Astrocyte (in vitro differentiated cells and primary cell): ENCODE data around the gene ERCC5. TPM values are rescaled to one million over a fixed set of nuclear protein-coding genes. Genes with fewer than 3 reads are reported as not detected.

Experiments
- DNase-seq: peaks from one replicate; pipeline ENCODE4 v3.0.0-alpha.2; 2010; ENCODE audit warnings: low read depth
- FAIRE-seq: peaks from 2 replicates; lab custom pipeline; 2011; peaks lifted over from hg19 to GRCh38; lab: Jason Lieb, UNC
- H2AFZ ChIP-seq: 2 replicates; pipeline ENCODE4 v1.6.0; 2012; ENCODE audit warnings: low read depth, low read length, inconsistent platforms
- H3K27ac ChIP-seq: 2 replicates; pipeline ENCODE4 v1.5.1; 2011; ENCODE audit warnings: low read depth, low read length, inconsistent platforms
- H3K27me3 ChIP-seq: 2 replicates; pipeline ENCODE4 v1.6.0; 2011; ENCODE audit warnings: low read length, inconsistent platforms; ENCODE audit not compliant: insufficient read depth
- H3K36me3 ChIP-seq: 2 replicates; pipeline ENCODE4 v1.5.1; 2011; ENCODE audit warnings: low read length, inconsistent platforms; ENCODE audit not compliant: insufficient read depth
- H3K4me1 ChIP-seq: 2 replicates; pipeline ENCODE4 v1.5.1; 2011; ENCODE audit warnings: low read length, inconsistent platforms; ENCODE audit not compliant: insufficient read depth
- H3K4me2 ChIP-seq: 2 replicates; pipeline ENCODE4 v1.6.0; 2012; ENCODE audit warnings: low read length, inconsistent platforms
- H3K4me3 ChIP-seq: 2 replicates; pipeline ENCODE4 v1.5.1; 2011; ENCODE audit warnings: low read depth, mild to moderate bottlenecking, low read length, inconsistent platforms; ENCODE audit not compliant: insufficient read depth
- H3K79me2 ChIP-seq: 2 replicates; pipeline ENCODE4 v1.6.0; 2012; ENCODE audit warnings: mild to moderate bottlenecking, low read length, inconsistent platforms; ENCODE audit not compliant: insufficient read depth
- H3K9ac ChIP-seq: 2 replicates; pipeline ENCODE4 v1.6.0; 2012; ENCODE audit warnings: mild to moderate bottlenecking, low read length, inconsistent platforms
- H3K9me3 ChIP-seq: 2 replicates; pipeline ENCODE4 v1.5.1; 2012; ENCODE audit warnings: low read depth, mild to moderate bottlenecking, low read length, inconsistent platforms; ENCODE audit not compliant: insufficient read depth
- H4K20me1 ChIP-seq: 2 replicates; pipeline ENCODE4 v1.6.0; 2012; ENCODE audit warnings: low read length, inconsistent platforms; ENCODE audit not compliant: insufficient read depth
- H3K27ac Mint-ChIP-seq: one replicate; pipeline ENCODE4 v1.8.0; 2021; ENCODE audit warnings: mild to moderate bottlenecking, mixed read lengths; ENCODE audit not compliant: unreplicated experiment
- H3K27me3 Mint-ChIP-seq: one replicate; pipeline ENCODE4 v1.8.0; 2021; ENCODE audit warnings: low read depth, mixed read lengths; ENCODE audit not compliant: unreplicated experiment
- H3K36me3 Mint-ChIP-seq: one replicate; pipeline ENCODE4 v1.8.0; 2021; ENCODE audit warnings: low read depth, mixed read lengths; ENCODE audit not compliant: unreplicated experiment
- H3K4me1 Mint-ChIP-seq: one replicate; pipeline ENCODE4 v1.8.0; 2021; ENCODE audit warnings: low read depth, mixed read lengths; ENCODE audit not compliant: unreplicated experiment
- H3K4me3 Mint-ChIP-seq: one replicate; pipeline ENCODE4 v1.8.0; 2021; ENCODE audit warnings: mild to moderate bottlenecking, moderate library complexity, mixed read lengths; ENCODE audit not compliant: unreplicated experiment
- H3K9me3 Mint-ChIP-seq: one replicate; pipeline ENCODE4 v1.8.0; 2021; ENCODE audit warnings: mild to moderate bottlenecking, mixed read lengths; ENCODE audit not compliant: unreplicated experiment
- EZH2 ChIP-seq: IDR thresholded peaks from 2 replicates; pipeline ENCODE4 v1.6.1; 2012; ENCODE audit warnings: mild to moderate bottlenecking, low read length, inconsistent platforms; ENCODE audit not compliant: insufficient read depth
- total RNA-seq: library from RNA; stranded (reverse); gene quantifications from 2 replicates; pipeline ENCODE4 v1.2.1, GENCODE V29; 2021
- TF ChIP-seq, protein P1 (sequence below): IDR thresholded peaks from 2 replicates; pipeline ENCODE4 v1.5.1; 2011; ENCODE audit warnings: low read depth, mild to moderate bottlenecking, inconsistent platforms, low read length, moderate library complexity; ENCODE audit not compliant: insufficient read depth

ERCC5 gene
- total RNA-seq, 1 donor from 2014 or later: 42.9 TPM

- H3K27ac ChIP-seq: no peak overlapping the region
- peaks cover 2% of the 10 kb centered on the region for H3K9me3 Mint-ChIP-seq
- H2AFZ ChIP-seq: no peak overlapping the region
- FAIRE-seq (peak; percentile 34), DNase-seq (no peak)
- H3K79me2 ChIP-seq: no peaks in the 10 kb centered on the region
- H3K4me1 ChIP-seq: peaks cover 5% of the 10 kb centered on the region
- no peaks in the 10 kb centered on the region for H3K27me3 ChIP-seq
- H3K4me3 ChIP-seq: no peak overlapping the region
- peaks cover 20% of the 10 kb centered on the region for H3K36me3 ChIP-seq
- no peaks in the 10 kb centered on the region for H3K9me3 ChIP-seq
- no peaks in the 10 kb centered on the region for H3K27me3 Mint-ChIP-seq
- H3K4me1 Mint-ChIP-seq: peaks cover 24% of the 10 kb centered on the region
- H3K27ac Mint-ChIP-seq: no peak overlapping the region
- H3K4me2 ChIP-seq: no peak overlapping the region
- no peaks in the 10 kb centered on the region for H4K20me1 ChIP-seq
- peaks cover 6% of the 10 kb centered on the region for H3K36me3 Mint-ChIP-seq
- H3K9ac ChIP-seq: no peak overlapping the region
- TF ChIP-seq, protein P1, sequence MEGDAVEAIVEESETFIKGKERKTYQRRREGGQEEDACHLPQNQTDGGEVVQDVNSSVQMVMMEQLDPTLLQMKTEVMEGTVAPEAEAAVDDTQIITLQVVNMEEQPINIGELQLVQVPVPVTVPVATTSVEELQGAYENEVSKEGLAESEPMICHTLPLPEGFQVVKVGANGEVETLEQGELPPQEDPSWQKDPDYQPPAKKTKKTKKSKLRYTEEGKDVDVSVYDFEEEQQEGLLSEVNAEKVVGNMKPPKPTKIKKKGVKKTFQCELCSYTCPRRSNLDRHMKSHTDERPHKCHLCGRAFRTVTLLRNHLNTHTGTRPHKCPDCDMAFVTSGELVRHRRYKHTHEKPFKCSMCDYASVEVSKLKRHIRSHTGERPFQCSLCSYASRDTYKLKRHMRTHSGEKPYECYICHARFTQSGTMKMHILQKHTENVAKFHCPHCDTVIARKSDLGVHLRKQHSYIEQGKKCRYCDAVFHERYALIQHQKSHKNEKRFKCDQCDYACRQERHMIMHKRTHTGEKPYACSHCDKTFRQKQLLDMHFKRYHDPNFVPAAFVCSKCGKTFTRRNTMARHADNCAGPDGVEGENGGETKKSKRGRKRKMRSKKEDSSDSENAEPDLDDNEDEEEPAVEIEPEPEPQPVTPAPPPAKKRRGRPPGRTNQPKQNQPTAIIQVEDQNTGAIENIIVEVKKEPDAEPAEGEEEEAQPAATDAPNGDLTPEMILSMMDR: no peak
- no peak for TF ChIP-seq EZH2
- H3K4me3 Mint-ChIP-seq: no peak overlapping the region
Observed at GRCh38 chr13:102879793-102880499, 34.1 kb downstream of the ERCC5 start.

GRCh38 chr13:102881819-102882686, 36.2 kb downstream of the ERCC5 start:
- Mint-ChIP-seq H3K27me3 (no peaks in the 10 kb centered on the region), H3K27ac (no peak overlapping the region), H3K4me3 (no peak overlapping the region), H3K4me1 (peaks cover 14% of the 10 kb centered on the region), H3K9me3 (peaks cover 2% of the 10 kb centered on the region), H3K36me3 (no peaks in the 10 kb centered on the region)
- H3K4me1 ChIP-seq: peaks cover 5% of the 10 kb centered on the region
- DNase-seq (no peak), FAIRE-seq (no peak)
- H3K27ac ChIP-seq: no peak overlapping the region
- no peaks in the 10 kb centered on the region for H3K79me2 ChIP-seq
- H2AFZ ChIP-seq: no peak overlapping the region
- H3K27me3 ChIP-seq: no peaks in the 10 kb centered on the region
- H3K9ac ChIP-seq: no peak overlapping the region
- TF ChIP-seq EZH2: no peak
- TF ChIP-seq, protein P1: no peak
- H4K20me1 ChIP-seq: no peaks in the 10 kb centered on the region
- H3K4me2 ChIP-seq: no peak overlapping the region
- H3K36me3 ChIP-seq: peaks cover 1% of the 10 kb centered on the region
- H3K4me3 ChIP-seq: no peak overlapping the region
- no peaks in the 10 kb centered on the region for H3K9me3 ChIP-seq
